Gastroesophageal sphincter (tissue), 3 donors: ENCODE data around the gene ZSCAN9.

Source experiments
- POLR2AphosphoS5 ChIP-seq: sonication (generic); formaldehyde crosslinking; IDR thresholded peaks from one replicate; pipeline ENCODE4 v1.6.1; 2017; ENCODE audit warnings: antibody characterized with exemption
- TF ChIP-seq, protein P1 (sequence below), 4 experiments: fragments of 200-600 bp in 2 of 4; fragments of 450-650 bp in 2 of 4; sonication (generic) in 1 of 4; IDR thresholded peaks; one replicate each; pipeline ENCODE4 v1.5.1; 2017 to 2019; ENCODE audit warnings: antibody characterized with exemption in 4 of 4, mild to moderate bottlenecking in 2 of 4, moderate library complexity in 2 of 4

DNA sequence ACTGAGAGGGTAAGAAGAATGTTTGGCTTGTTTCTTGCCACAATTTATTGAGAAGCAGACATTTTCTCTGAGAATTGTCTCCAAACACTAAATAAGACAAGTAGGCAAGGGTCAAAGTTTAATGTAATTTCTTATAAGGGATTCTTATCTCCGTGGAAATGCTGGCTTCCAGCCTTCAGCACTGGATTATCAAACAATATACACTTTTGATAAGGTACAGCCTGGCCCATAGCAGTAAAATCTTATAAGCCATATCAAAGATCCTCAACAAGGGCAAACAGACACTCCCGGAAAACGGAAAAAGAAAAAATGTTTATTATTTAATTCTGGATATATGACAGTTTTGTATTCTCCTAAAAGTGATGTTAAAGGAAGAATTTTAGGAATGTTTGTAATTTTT is 18.5 kb upstream of the ZSCAN9 start:
- TF ChIP-seq, protein P1, sequence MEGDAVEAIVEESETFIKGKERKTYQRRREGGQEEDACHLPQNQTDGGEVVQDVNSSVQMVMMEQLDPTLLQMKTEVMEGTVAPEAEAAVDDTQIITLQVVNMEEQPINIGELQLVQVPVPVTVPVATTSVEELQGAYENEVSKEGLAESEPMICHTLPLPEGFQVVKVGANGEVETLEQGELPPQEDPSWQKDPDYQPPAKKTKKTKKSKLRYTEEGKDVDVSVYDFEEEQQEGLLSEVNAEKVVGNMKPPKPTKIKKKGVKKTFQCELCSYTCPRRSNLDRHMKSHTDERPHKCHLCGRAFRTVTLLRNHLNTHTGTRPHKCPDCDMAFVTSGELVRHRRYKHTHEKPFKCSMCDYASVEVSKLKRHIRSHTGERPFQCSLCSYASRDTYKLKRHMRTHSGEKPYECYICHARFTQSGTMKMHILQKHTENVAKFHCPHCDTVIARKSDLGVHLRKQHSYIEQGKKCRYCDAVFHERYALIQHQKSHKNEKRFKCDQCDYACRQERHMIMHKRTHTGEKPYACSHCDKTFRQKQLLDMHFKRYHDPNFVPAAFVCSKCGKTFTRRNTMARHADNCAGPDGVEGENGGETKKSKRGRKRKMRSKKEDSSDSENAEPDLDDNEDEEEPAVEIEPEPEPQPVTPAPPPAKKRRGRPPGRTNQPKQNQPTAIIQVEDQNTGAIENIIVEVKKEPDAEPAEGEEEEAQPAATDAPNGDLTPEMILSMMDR (IDR thresholded peaks at IDR 0.05), result no peak
- TF ChIP-seq POLR2AphosphoS5, result no peak
